Measurements from ENCODE around the gene PDE4B. TPM values are rescaled to one million over a fixed set of nuclear protein-coding genes. Genes with fewer than 3 reads are reported as not detected.

PDE4B gene
- total RNA-seq, 1 donor from 2014 or later: 1.2 TPM

DNA sequence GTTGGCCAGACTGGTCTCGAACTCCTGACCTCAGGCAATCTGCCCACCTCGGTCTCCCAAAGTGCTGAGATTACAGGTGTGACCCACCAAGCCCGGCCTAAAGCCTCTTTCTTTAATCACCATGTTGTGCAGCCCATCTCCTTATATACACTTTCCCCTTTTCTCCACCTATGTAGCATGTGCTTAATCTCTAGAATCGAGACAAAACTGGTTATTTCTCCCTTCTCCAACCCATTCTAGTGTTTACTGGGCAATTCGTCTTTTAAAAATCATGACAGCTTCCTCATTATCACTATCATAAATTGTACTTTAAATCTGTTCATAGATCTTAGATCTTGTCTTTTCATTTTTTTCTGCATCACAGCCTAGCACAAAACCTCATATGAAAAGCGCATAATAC, 285.7 kb downstream of the PDE4B start:
- Histone ChIP-seq H3K4me1 (peaks cover 5% of the 10 kb centered on the region), H2AFZ (replicated peaks) (no peak overlapping the region), H3K4me2 (no peak overlapping the region), H4K20me1 (ENCODE audit: low read depth) (no peaks in the 10 kb centered on the region), H3K27me3 (no peaks in the 10 kb centered on the region), H3K27ac (no peak overlapping the region), H3K36me3 (no peaks in the 10 kb centered on the region), H3K4me3 (no peak overlapping the region), H3K9ac (no peak overlapping the region), H3K9me3 (ENCODE audit: low read depth) (no peaks in the 10 kb centered on the region), H3K79me2 (ENCODE audit: low read depth) (no peaks in the 10 kb centered on the region), H3F3A (ENCODE audit: low read depth) (no peaks in the 10 kb centered on the region)
- Mint-ChIP-seq H3K4me3 (no peak overlapping the region), H3K27me3 (ENCODE audit: insufficient read depth, low read depth) (no peaks in the 10 kb centered on the region), H3K36me3 (no peaks in the 10 kb centered on the region), H3K27ac (no peak overlapping the region), H3K9me3 (no peaks in the 10 kb centered on the region), H3K4me1 (peaks cover 6% of the 10 kb centered on the region)
- no peak for TF ChIP-seq EZH2 (IDR thresholded peaks at IDR 0.05)
- TF ChIP-seq EZH2phosphoT487 (IDR thresholded peaks at IDR 0.05): no peak
- TF ChIP-seq CTCF (IDR thresholded peaks at IDR 0.05): no peak
- no peak for DNase-seq (ENCODE audit: low spot score)

- no peaks in the 10 kb centered on the region for H3K27me3 ChIP-seq
- no peak overlapping the region for H3K4me3 ChIP-seq
- H3K4me1 ChIP-seq: peaks cover 5% of the 10 kb centered on the region
- H3K4me1 Mint-ChIP-seq: peaks cover 16% of the 10 kb centered on the region
- H3K27ac ChIP-seq: no peak overlapping the region
- no peak for DNase-seq (ENCODE audit: low spot score)
- no peak overlapping the region for H3K4me3 Mint-ChIP-seq
- no peaks in the 10 kb centered on the region for H3K79me2 ChIP-seq (ENCODE audit: low read depth)
- no peaks in the 10 kb centered on the region for H3K9me3 Mint-ChIP-seq
- H3K4me2 ChIP-seq: no peak overlapping the region
- peaks cover 3% of the 10 kb centered on the region for H3K27me3 Mint-ChIP-seq (ENCODE audit: insufficient read depth, low read depth)
- no peaks in the 10 kb centered on the region for H3K36me3 Mint-ChIP-seq
- no peaks in the 10 kb centered on the region for H3K36me3 ChIP-seq
- H3K9ac ChIP-seq: no peak overlapping the region
- TF ChIP-seq EZH2 (IDR thresholded peaks at IDR 0.05): no peak
- TF ChIP-seq CTCF (IDR thresholded peaks at IDR 0.05): no peak
- no peak for TF ChIP-seq EZH2phosphoT487 (IDR thresholded peaks at IDR 0.05)
- H3K9me3 ChIP-seq (ENCODE audit: low read depth): no peaks in the 10 kb centered on the region
- no peaks in the 10 kb centered on the region for H3F3A ChIP-seq (ENCODE audit: low read depth)
- no peak overlapping the region for H2AFZ ChIP-seq (replicated peaks)
- H3K27ac Mint-ChIP-seq: peak overlapping the region; percentile 2
- H4K20me1 ChIP-seq (ENCODE audit: low read depth): no peaks in the 10 kb centered on the region
Measured at GRCh38 chr1:66083003-66083402, 290.3 kb downstream of the PDE4B start.

DNA sequence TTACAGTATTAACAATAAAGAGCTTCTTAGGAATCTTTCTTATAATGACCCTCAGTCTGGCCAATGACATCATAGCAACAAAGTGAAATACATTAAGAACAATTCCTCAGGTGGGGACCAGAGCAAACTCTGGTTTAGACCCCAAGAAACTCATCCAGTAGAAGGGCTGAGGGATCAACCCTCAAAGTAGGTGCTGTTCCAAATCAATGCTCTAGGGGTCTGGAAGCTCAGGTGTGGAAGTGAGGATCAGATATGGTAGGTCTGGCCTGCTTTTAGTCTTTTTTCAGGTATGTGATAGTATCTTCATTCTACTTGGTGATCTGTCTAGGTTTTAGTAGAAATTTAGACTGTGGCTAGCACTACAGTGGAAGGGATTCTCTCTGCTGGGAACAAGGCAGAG, 291.7 kb downstream of the PDE4B start:
- no peaks in the 10 kb centered on the region for H3K27me3 ChIP-seq
- Mint-ChIP-seq H3K36me3 (no peaks in the 10 kb centered on the region), H3K4me1 (peaks cover 23% of the 10 kb centered on the region), H3K27ac (no peak overlapping the region), H3K9me3 (no peaks in the 10 kb centered on the region), H3K27me3 (ENCODE audit: insufficient read depth, low read depth) (peaks cover 3% of the 10 kb centered on the region), H3K4me3 (no peak overlapping the region)
- H3K9me3 ChIP-seq (ENCODE audit: low read depth): no peaks in the 10 kb centered on the region
- H3K4me2 ChIP-seq: no peak overlapping the region
- no peak overlapping the region for H3K9ac ChIP-seq
- no peak overlapping the region for H3K4me3 ChIP-seq
- no peaks in the 10 kb centered on the region for H3F3A ChIP-seq (ENCODE audit: low read depth)
- no peak overlapping the region for H3K27ac ChIP-seq
- H3K36me3 ChIP-seq: no peaks in the 10 kb centered on the region
- H4K20me1 ChIP-seq (ENCODE audit: low read depth): no peaks in the 10 kb centered on the region
- no peak for TF ChIP-seq EZH2phosphoT487 (IDR thresholded peaks at IDR 0.05)
- TF ChIP-seq CTCF (IDR thresholded peaks at IDR 0.05): peak; percentile 19
- no peak for DNase-seq (ENCODE audit: low spot score)
- no peak overlapping the region for H2AFZ ChIP-seq (replicated peaks)
- no peaks in the 10 kb centered on the region for H3K79me2 ChIP-seq (ENCODE audit: low read depth)
- peaks cover 5% of the 10 kb centered on the region for H3K4me1 ChIP-seq
